ENCODE results near the gene MBD3L2B. TPM values are rescaled to one million over a fixed set of nuclear protein-coding genes. Genes with fewer than 3 reads are reported as not detected.

The MBD3L2B gene
- total and polyA plus RNA-seq, 2 experiments from 2014 or later = not detected

DNA sequence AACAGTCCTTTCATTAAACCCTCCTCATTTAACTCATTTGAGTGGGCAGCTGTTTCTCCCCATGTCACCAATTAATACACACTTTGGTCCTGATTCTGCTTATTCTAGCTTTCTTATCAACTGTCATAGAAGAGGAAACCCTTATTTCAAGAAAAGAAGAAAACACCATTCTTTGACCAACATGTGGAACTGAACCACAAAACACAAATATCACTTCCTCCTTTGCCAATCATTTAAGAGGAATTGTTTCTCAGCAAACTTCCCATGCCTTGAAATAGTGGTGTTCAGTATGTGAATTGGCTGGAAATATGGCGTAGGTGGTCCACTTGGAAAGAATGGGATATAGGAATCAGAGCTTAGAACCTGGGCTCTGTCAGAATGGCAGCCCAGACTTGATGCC lies 20.4 kb downstream of the MBD3L2B start:
- TF ChIP-seq EZH2 (IDR thresholded peaks at IDR 0.05; ENCODE audit: low read depth, unreplicated experiment) (no peak), POLR2AphosphoS5 (IDR thresholded peaks at IDR 0.05; ENCODE audit: low read depth) (no peak), CREB1 (CRISPR knock-in tag; IDR thresholded peaks at IDR 0.05; ENCODE audit: low read depth) (no peak), EZH2phosphoT487 (IDR thresholded peaks at IDR 0.05; ENCODE audit: unreplicated experiment) (no peak), ZNF331 (CRISPR knock-in tag; IDR thresholded peaks at IDR 0.05; ENCODE audit: low read depth) (no peak), STAT1 (IDR thresholded peaks at IDR 0.05; ENCODE audit: unreplicated experiment) (no peak), ZNF114 (CRISPR knock-in tag; IDR thresholded peaks at IDR 0.05) (no peak), JUNB (IDR thresholded peaks at IDR 0.05; ENCODE audit: unreplicated experiment) (no peak), NANOG (IDR thresholded peaks at IDR 0.05; ENCODE audit: borderline replicate concordance) (no peak)
- TF ChIP-seq, protein P1, sequence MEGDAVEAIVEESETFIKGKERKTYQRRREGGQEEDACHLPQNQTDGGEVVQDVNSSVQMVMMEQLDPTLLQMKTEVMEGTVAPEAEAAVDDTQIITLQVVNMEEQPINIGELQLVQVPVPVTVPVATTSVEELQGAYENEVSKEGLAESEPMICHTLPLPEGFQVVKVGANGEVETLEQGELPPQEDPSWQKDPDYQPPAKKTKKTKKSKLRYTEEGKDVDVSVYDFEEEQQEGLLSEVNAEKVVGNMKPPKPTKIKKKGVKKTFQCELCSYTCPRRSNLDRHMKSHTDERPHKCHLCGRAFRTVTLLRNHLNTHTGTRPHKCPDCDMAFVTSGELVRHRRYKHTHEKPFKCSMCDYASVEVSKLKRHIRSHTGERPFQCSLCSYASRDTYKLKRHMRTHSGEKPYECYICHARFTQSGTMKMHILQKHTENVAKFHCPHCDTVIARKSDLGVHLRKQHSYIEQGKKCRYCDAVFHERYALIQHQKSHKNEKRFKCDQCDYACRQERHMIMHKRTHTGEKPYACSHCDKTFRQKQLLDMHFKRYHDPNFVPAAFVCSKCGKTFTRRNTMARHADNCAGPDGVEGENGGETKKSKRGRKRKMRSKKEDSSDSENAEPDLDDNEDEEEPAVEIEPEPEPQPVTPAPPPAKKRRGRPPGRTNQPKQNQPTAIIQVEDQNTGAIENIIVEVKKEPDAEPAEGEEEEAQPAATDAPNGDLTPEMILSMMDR (conservative IDR thresholded peaks at IDR 0.05; ENCODE audit: low read depth in 2 of 2) = no peak
- TF ChIP-seq, protein P2, sequence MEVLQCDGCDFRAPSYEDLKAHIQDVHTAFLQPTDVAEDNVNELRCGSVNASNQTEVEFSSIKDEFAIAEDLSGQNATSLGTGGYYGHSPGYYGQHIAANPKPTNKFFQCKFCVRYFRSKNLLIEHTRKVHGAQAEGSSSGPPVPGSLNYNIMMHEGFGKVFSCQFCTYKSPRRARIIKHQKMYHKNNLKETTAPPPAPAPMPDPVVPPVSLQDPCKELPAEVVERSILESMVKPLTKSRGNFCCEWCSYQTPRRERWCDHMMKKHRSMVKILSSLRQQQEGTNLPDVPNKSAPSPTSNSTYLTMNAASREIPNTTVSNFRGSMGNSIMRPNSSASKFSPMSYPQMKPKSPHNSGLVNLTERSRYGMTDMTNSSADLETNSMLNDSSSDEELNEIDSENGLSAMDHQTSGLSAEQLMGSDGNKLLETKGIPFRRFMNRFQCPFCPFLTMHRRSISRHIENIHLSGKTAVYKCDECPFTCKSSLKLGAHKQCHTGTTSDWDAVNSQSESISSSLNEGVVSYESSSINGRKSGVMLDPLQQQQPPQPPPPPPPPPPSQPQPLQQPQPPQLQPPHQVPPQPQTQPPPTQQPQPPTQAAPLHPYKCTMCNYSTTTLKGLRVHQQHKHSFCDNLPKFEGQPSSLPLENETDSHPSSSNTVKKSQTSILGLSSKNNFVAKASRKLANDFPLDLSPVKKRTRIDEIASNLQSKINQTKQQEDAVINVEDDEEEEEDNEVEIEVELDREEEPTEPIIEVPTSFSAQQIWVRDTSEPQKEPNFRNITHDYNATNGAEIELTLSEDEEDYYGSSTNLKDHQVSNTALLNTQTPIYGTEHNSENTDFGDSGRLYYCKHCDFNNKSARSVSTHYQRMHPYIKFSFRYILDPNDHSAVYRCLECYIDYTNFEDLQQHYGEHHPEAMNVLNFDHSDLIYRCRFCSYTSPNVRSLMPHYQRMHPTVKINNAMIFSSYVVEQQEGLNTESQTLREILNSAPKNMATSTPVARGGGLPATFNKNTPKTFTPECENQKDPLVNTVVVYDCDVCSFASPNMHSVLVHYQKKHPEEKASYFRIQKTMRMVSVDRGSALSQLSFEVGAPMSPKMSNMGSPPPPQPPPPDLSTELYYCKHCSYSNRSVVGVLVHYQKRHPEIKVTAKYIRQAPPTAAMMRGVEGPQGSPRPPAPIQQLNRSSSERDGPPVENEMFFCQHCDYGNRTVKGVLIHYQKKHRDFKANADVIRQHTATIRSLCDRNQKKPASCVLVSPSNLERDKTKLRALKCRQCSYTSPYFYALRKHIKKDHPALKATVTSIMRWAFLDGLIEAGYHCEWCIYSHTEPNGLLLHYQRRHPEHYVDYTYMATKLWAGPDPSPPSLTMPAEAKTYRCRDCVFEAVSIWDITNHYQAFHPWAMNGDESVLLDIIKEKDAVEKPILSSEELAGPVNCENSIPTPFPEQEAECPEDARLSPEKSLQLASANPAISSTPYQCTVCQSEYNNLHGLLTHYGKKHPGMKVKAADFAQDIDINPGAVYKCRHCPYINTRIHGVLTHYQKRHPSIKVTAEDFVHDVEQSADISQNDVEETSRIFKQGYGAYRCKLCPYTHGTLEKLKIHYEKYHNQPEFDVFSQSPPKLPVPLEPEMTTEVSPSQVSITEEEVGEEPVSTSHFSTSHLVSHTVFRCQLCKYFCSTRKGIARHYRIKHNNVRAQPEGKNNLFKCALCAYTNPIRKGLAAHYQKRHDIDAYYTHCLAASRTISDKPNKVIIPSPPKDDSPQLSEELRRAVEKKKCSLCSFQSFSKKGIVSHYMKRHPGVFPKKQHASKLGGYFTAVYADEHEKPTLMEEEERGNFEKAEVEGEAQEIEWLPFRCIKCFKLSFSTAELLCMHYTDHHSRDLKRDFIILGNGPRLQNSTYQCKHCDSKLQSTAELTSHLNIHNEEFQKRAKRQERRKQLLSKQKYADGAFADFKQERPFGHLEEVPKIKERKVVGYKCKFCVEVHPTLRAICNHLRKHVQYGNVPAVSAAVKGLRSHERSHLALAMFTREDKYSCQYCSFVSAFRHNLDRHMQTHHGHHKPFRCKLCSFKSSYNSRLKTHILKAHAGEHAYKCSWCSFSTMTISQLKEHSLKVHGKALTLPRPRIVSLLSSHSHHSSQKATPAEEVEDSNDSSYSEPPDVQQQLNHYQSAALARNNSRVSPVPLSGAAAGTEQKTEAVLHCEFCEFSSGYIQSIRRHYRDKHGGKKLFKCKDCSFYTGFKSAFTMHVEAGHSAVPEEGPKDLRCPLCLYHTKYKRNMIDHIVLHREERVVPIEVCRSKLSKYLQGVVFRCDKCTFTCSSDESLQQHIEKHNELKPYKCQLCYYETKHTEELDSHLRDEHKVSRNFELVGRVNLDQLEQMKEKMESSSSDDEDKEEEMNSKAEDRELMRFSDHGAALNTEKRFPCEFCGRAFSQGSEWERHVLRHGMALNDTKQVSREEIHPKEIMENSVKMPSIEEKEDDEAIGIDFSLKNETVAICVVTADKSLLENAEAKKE (CRISPR knock-in tag; IDR thresholded peaks at IDR 0.05) = no peak
- TF ChIP-seq, protein P3, sequence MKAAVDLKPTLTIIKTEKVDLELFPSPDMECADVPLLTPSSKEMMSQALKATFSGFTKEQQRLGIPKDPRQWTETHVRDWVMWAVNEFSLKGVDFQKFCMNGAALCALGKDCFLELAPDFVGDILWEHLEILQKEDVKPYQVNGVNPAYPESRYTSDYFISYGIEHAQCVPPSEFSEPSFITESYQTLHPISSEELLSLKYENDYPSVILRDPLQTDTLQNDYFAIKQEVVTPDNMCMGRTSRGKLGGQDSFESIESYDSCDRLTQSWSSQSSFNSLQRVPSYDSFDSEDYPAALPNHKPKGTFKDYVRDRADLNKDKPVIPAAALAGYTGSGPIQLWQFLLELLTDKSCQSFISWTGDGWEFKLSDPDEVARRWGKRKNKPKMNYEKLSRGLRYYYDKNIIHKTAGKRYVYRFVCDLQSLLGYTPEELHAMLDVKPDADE (IDR thresholded peaks at IDR 0.05) = no peak
- TF ChIP-seq, protein P4, sequence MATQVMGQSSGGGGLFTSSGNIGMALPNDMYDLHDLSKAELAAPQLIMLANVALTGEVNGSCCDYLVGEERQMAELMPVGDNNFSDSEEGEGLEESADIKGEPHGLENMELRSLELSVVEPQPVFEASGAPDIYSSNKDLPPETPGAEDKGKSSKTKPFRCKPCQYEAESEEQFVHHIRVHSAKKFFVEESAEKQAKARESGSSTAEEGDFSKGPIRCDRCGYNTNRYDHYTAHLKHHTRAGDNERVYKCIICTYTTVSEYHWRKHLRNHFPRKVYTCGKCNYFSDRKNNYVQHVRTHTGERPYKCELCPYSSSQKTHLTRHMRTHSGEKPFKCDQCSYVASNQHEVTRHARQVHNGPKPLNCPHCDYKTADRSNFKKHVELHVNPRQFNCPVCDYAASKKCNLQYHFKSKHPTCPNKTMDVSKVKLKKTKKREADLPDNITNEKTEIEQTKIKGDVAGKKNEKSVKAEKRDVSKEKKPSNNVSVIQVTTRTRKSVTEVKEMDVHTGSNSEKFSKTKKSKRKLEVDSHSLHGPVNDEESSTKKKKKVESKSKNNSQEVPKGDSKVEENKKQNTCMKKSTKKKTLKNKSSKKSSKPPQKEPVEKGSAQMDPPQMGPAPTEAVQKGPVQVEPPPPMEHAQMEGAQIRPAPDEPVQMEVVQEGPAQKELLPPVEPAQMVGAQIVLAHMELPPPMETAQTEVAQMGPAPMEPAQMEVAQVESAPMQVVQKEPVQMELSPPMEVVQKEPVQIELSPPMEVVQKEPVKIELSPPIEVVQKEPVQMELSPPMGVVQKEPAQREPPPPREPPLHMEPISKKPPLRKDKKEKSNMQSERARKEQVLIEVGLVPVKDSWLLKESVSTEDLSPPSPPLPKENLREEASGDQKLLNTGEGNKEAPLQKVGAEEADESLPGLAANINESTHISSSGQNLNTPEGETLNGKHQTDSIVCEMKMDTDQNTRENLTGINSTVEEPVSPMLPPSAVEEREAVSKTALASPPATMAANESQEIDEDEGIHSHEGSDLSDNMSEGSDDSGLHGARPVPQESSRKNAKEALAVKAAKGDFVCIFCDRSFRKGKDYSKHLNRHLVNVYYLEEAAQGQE (IDR thresholded peaks at IDR 0.05; ENCODE audit: unreplicated experiment) = no peak
- no peaks in the 10 kb centered on the region for H4K20me1 ChIP-seq (replicated peaks; ENCODE audit: insufficient read depth)
- Mint-ChIP-seq H3K27me3 (ENCODE audit: insufficient read depth, low read depth, poor library complexity) (peaks cover 6% of the 10 kb centered on the region), H3K9me3 (peaks cover 93% of the 10 kb centered on the region), H3K36me3 (ENCODE audit: low read depth) (peaks cover 44% of the 10 kb centered on the region), H3K27ac (no peak overlapping the region), H3K4me3 (no peak overlapping the region), H3K4me1 (no peaks in the 10 kb centered on the region)
- H3K36me3 ChIP-seq (ENCODE audit: insufficient read depth) = peaks cover 3% of the 10 kb centered on the region; the same call in 1 of the 2 replicates
- H3K27me3 ChIP-seq (ENCODE audit: insufficient read depth) = no peaks in the 10 kb centered on the region
- no peak overlapping the region for H2AFZ ChIP-seq
- H3K27ac ChIP-seq (ENCODE audit: low read depth) = no peak overlapping the region
- no peaks in the 10 kb centered on the region for H3K79me2 ChIP-seq (replicated peaks; ENCODE audit: insufficient read depth)
- ATAC-seq (no peak), DNase-seq (ENCODE audit: low spot score) (no peak)
- no peaks in the 10 kb centered on the region for H3F3A ChIP-seq (replicated peaks; ENCODE audit: low read depth)
- H3K4me2 ChIP-seq = no peak overlapping the region
- no peaks in the 10 kb centered on the region for H3K4me1 ChIP-seq (ENCODE audit: insufficient read depth)
- H3K9me2 ChIP-seq (ENCODE audit: insufficient read depth) = no peaks in the 10 kb centered on the region
- H3K4me3 ChIP-seq = no peak overlapping the region
